Measurements from ENCODE around the gene KLF13.

GRCh38 chr15:31343831-31344230, 17.2 kb downstream of the KLF13 start:
- no peak for TF ChIP-seq CTCF (IDR thresholded peaks at IDR 0.05; ENCODE audit: low read length)
- no peak for TF ChIP-seq EZH2 (IDR thresholded peaks at IDR 0.05; ENCODE audit: borderline replicate concordance, low read length)

All from OCI-LY1 (cell line).